ENCODE measurements around the gene FARP1.

FARP1 gene

DNA sequence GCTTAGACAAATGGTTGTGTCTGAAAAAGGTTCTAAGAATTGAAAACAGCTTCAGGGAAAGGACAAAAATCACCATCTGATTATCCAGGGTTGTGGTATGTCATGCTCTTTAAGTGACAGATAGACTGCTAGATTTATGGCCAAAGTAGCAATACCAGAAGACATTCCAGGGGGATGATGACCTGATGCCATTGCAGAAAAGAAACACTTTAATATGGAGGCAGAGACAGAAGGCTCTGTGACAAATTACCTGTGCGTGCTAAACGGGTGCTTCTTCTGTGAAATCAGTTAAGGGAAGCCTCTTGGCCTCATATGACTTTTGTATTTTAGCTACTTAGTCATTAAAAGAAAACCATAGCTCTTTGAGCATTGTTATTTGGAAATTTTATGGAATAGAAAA lies 178.5 kb downstream of the FARP1 start:
- no peak overlapping the region for H3K27ac Mint-ChIP-seq
- H3K27me3 Mint-ChIP-seq, result peaks cover 6% of the 10 kb centered on the region
- no peaks in the 10 kb centered on the region for H3K4me1 Mint-ChIP-seq (ENCODE audit: low read depth)
- no peak for DNase-seq
- no peaks in the 10 kb centered on the region for H3K9me3 Mint-ChIP-seq
- H3K4me3 Mint-ChIP-seq, result no peak overlapping the region
- H3K36me3 Mint-ChIP-seq (ENCODE audit: low read depth), result no peaks in the 10 kb centered on the region

DNA sequence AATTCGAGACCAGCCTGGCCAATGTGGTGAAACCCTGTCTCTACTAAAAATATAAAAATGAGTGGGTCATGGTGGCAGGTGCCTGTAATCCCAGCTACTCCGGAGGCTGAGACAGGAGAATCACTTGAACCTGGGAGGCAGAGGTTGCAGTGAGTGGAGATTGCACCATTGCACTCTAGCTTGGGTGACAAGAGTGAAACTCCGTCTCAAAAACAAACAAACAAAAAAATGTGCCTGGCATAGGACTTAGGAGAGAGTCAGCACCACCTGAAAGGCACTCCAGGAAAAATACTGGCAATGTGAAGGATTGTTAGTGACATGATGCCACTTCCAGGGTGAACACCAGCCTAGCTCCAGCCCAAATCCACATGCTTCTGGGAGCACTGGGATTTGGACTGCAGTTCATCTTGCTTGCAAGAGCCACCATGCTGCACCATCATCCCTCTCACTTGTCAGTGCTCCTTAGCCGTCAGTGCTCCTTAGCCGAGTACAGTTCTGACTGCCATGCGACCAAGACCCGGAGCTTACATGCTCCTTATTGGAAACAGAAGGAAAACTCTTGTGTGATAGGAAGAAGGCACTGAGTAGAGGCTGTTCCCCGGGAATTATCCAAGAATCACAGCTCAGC lies 179.3 kb downstream of the FARP1 start:
- Mint-ChIP-seq H3K4me1 (ENCODE audit: low read depth) (no peaks in the 10 kb centered on the region), H3K9me3 (no peaks in the 10 kb centered on the region), H3K36me3 (ENCODE audit: low read depth) (no peaks in the 10 kb centered on the region), H3K27me3 (peaks cover 9% of the 10 kb centered on the region), H3K27ac (no peak overlapping the region), H3K4me3 (no peak overlapping the region)
- DNase-seq, result no peak

DNA sequence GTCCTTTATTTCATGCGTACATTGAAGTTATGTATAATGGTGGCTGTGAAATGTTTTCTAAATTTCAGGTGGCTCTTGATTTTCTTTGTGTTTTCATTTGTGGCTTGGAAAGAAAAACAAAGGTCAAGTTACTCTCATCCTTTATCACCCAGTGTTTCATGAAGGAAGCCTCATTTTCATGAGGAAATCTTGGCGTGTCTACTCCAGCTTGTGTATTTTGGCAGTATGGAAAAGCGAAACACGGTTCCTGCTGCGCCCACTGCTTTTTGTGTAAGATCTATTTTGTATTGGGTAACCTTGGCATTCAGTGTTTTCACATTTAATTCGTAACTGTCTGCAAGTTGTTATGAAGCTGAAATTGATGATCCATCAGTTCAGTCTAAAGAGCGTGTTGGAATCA lies 181.2 kb downstream of the FARP1 start:
- H3K4me3 Mint-ChIP-seq, result no peak overlapping the region
- no peak overlapping the region for H3K27ac Mint-ChIP-seq
- H3K27me3 Mint-ChIP-seq, result peaks cover 7% of the 10 kb centered on the region
- H3K4me1 Mint-ChIP-seq (ENCODE audit: low read depth), result no peaks in the 10 kb centered on the region
- H3K36me3 Mint-ChIP-seq (ENCODE audit: low read depth), result no peaks in the 10 kb centered on the region
- DNase-seq, result no peak
- no peaks in the 10 kb centered on the region for H3K9me3 Mint-ChIP-seq

DNA sequence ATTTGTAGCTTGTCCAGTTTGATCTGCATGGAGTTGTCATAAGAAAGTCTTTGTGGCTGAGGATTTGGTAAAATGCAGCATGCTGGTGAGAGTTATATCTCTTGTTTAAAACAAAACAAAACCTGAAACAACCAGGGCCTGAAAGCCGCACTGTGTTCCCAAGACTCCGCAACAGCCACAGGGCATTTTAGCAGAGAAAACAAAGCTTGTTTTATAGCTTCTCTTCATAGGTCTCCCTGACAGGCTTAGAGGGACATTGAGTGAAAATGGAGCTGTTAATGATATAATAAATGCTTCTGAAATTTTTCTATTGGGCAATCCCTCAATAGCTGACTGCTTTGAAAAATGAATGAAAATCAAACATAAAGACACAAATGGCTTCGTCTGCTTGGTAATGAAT lies 182.8 kb downstream of the FARP1 start:
- Mint-ChIP-seq H3K4me3 (no peak overlapping the region), H3K27ac (no peak overlapping the region), H3K9me3 (no peaks in the 10 kb centered on the region), H3K36me3 (ENCODE audit: low read depth) (no peaks in the 10 kb centered on the region), H3K4me1 (ENCODE audit: low read depth) (no peaks in the 10 kb centered on the region), H3K27me3 (peaks cover 7% of the 10 kb centered on the region)
- DNase-seq, result no peak

DNA sequence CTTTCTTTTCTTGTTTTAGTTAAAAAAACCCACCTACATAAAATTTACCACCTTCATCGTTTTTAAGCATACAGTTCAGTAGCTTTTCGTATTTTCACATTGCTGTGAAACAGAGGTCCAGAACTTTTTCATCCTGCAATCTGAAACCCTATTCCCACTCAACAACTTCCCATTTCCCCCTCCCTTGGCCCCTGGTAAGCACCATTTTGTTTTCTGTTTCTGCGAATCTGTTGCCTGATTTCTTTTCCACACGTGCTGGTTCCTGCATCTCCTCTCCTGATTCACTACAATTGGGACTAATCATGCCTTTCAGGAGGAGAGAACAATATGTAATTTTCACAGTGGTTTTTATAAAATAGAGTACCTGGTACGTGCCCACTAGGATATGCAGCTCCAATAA lies 183.4 kb downstream of the FARP1 start:
- Mint-ChIP-seq H3K9me3 (no peaks in the 10 kb centered on the region), H3K4me1 (ENCODE audit: low read depth) (no peaks in the 10 kb centered on the region), H3K27ac (no peak overlapping the region), H3K36me3 (ENCODE audit: low read depth) (no peaks in the 10 kb centered on the region), H3K4me3 (no peak overlapping the region), H3K27me3 (peaks cover 3% of the 10 kb centered on the region)
- no peak for DNase-seq

DNA sequence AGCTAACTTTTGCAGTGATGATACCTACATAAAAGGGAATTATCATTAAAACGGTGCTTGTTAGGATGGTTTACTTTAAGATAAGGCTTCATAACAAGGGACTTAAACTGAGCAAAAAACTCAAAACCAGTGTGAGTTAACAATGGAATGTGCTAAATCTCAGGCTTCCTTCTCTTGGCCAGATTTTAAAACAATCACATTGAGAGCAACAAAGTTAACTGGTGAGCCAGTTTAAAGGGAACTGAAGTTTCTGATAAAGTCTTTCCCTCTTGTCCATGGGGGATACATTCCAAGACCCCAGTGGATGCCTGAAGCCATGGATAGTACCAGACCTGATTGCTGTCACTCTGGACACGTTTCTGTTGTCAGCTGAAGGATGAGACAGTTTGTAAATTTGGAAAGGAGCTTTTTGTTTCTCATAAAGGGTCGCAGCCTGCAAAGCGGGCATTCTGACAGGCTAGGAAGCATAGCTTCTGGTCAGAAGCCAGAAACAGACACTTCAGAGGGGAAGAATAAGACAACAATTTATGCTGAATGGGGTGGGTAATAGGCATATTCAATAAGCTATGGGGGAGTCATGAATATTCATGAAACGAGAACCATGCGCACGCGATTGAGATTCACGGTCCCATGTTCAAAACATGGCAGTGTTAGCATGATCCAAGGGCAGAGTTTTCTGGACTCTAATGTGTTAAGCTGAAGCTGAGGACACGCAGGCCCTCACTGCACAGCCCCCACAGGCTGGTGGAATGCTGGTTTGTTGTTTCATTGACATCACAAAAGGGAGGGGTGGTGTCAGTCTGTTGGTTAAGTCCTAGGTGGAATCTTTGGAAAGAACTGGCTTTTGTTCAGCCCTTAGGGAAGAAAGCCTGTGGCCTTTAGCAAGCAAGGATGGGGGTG lies 184.7 kb downstream of the FARP1 start:
- no peak for DNase-seq
- no peaks in the 10 kb centered on the region for H3K36me3 Mint-ChIP-seq (ENCODE audit: low read depth)
- peaks cover 5% of the 10 kb centered on the region for H3K27me3 Mint-ChIP-seq
- H3K27ac Mint-ChIP-seq, result no peak overlapping the region
- H3K4me1 Mint-ChIP-seq (ENCODE audit: low read depth), result no peaks in the 10 kb centered on the region
- H3K4me3 Mint-ChIP-seq, result no peak overlapping the region
- no peaks in the 10 kb centered on the region for H3K9me3 Mint-ChIP-seq

DNA sequence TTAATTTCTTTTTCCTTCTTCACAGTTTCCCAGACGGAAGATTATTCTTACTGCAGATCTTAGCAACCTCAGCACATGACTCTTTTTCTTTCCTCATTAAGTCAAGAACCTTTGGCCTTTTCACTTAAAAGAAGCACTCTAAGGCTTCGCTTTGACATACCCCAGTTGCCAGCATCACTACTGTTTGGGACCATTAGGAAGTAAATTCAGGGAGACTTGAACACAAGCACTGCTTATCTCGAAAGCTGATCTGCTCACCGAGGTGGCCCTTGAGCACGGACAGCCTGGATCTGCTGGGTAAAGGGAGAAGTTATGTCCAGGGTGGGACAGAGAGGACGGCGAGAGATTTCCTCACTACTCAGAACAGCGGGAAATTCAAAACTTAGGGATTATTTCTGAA lies 185.6 kb downstream of the FARP1 start:
- Mint-ChIP-seq H3K36me3 (ENCODE audit: low read depth) (no peaks in the 10 kb centered on the region), H3K27ac (no peak overlapping the region), H3K9me3 (no peaks in the 10 kb centered on the region), H3K4me1 (ENCODE audit: low read depth) (no peaks in the 10 kb centered on the region), H3K4me3 (no peak overlapping the region), H3K27me3 (peaks cover 11% of the 10 kb centered on the region)
- DNase-seq, result no peak

DNA sequence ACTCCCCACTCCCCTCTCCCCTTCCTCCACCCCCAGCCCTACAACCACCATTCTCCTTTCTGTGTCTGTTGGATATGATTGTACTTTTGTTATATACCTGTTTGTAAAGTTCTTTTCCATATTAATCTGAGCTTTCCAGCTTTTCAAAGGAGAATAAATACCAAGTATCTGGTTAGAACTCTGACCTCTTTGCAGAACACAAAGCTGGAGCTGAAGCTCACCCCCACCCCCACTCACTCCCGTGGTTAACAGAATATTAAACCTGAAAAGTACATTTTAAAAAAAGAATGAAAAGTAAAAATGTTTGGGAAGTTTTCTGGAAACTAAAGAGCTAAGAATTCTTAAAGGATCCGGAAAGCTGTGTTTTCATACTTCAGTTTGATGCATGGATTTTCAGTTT lies 189.3 kb downstream of the FARP1 start:
- no peaks in the 10 kb centered on the region for H3K36me3 Mint-ChIP-seq (ENCODE audit: low read depth)
- no peak overlapping the region for H3K27ac Mint-ChIP-seq
- H3K9me3 Mint-ChIP-seq, result no peaks in the 10 kb centered on the region
- peaks cover 29% of the 10 kb centered on the region for H3K27me3 Mint-ChIP-seq
- DNase-seq, result no peak
- H3K4me1 Mint-ChIP-seq (ENCODE audit: low read depth), result no peaks in the 10 kb centered on the region
- H3K4me3 Mint-ChIP-seq, result no peak overlapping the region

DNA sequence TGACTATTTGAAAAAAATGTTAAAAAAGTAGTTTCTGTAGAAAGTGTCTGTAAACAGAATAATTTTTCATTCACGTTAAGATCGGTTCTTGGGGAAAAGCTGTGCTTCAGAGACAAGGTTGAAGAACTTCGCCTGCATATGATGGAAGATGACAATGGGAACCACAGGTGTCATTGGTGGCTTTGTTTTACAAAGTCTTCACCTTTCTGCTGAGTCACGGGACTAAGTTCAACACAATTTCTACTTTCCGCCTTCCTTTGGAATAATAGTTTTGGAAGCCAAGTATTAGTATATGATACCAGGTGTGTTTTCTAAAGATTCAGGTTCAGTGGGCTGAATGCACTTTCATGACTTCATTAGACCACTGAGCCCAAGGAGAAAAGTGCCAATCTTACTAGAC lies 189.8 kb downstream of the FARP1 start:
- peaks cover 29% of the 10 kb centered on the region for H3K27me3 Mint-ChIP-seq
- no peaks in the 10 kb centered on the region for H3K9me3 Mint-ChIP-seq
- DNase-seq, result no peak
- no peaks in the 10 kb centered on the region for H3K4me1 Mint-ChIP-seq (ENCODE audit: low read depth)
- no peak overlapping the region for H3K4me3 Mint-ChIP-seq
- H3K36me3 Mint-ChIP-seq (ENCODE audit: low read depth), result no peaks in the 10 kb centered on the region
- no peak overlapping the region for H3K27ac Mint-ChIP-seq

DNA sequence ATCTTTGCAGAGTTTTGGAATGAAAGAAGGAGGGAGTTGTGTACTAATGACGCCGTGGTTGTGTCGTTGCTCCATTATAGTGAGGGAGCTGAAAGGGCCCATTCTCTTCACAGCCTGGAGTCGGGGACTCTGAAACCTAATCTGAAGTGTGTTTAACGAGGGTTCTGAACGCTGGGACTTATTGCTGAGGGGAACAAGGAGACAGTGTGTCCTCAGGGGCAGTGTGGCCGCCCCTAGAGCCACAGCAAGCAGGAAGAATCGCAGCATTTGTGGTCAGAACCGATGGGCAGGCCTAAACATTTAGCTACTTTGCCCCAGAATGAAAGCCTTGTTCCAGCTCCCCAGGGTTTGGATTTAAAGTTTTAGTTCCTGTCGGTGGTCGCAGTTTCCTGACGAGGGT lies 190.6 kb downstream of the FARP1 start:
- DNase-seq, result no peak
- Mint-ChIP-seq H3K4me3 (no peak overlapping the region), H3K27me3 (peaks cover 35% of the 10 kb centered on the region), H3K4me1 (ENCODE audit: low read depth) (no peaks in the 10 kb centered on the region), H3K9me3 (no peaks in the 10 kb centered on the region), H3K36me3 (ENCODE audit: low read depth) (no peaks in the 10 kb centered on the region), H3K27ac (no peak overlapping the region)

DNA sequence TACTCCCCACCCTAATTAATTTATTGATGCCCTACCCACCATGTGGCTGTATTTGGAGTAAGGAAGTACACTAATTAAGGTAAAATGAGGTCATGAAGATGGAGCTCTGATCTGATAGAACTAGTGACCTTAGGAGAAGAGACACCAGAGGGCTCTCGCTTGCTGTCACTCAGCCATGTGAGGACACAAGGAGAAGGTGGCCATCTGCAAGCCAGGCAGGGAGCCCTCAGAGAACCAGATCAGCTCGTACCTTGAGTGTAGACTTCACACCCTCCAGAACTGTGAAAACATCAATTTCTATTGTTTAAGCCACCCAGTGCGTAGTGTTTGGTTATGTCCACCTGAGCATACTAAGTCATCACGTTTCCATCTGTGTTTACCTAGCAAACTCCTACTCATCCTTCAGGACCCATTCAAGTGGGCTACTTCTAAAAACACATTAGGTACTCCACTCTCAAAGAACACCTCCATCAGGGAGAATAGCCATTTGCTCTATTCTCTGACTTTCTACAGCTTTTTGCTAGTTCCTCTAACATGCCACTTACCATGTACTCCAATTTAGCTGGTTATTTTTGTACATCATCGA lies 191.8 kb downstream of the FARP1 start:
- Mint-ChIP-seq H3K27me3 (peaks cover 43% of the 10 kb centered on the region), H3K27ac (no peak overlapping the region), H3K4me1 (ENCODE audit: low read depth) (no peaks in the 10 kb centered on the region), H3K9me3 (no peaks in the 10 kb centered on the region), H3K4me3 (no peak overlapping the region), H3K36me3 (ENCODE audit: low read depth) (no peaks in the 10 kb centered on the region)
- no peak for DNase-seq

DNA sequence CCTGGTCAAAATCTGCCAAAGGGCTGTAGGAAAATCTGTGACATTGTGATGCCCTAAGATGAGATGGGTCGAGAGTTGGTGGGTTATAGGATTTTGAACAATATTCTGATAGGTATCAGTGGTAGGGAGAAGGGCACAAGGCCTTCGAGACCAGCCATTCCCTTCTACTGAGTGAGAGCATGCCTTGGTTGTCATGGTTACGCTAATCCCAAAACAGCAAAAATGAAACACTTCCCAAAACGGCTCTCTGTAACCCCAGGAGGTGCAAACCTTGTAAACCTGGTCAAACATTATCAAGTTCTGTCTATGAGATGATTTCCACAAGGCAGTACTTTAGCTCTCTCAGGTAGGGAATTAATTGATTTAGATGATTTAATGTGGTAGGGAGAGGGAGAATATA lies 192.8 kb downstream of the FARP1 start:
- Mint-ChIP-seq H3K27me3 (peaks cover 45% of the 10 kb centered on the region), H3K4me1 (ENCODE audit: low read depth) (no peaks in the 10 kb centered on the region), H3K4me3 (no peak overlapping the region), H3K9me3 (no peaks in the 10 kb centered on the region), H3K27ac (no peak overlapping the region), H3K36me3 (ENCODE audit: low read depth) (no peaks in the 10 kb centered on the region)
- DNase-seq, result no peak

DNA sequence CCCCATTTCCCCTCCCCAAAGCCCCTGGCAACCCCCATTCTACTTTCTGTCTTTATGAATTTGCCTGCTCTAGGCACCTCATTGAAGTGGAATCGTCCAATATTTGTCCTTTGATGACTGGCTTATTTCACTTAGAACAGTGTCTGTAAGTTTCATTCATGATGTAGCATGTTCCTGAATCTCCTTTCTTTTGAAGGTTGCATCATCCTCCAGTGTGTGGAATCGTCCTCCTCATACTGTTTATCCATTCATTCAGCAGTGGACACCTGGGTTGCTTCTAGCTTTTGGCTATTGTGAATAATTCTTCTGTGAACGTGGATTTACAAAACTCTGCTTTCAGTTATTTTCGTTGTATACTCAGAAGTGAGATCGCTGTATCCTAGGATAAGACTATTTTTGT lies 195.4 kb downstream of the FARP1 start:
- Mint-ChIP-seq H3K27ac (no peak overlapping the region), H3K4me3 (no peak overlapping the region), H3K27me3 (peaks cover 44% of the 10 kb centered on the region), H3K4me1 (ENCODE audit: low read depth) (no peaks in the 10 kb centered on the region), H3K36me3 (ENCODE audit: low read depth) (no peaks in the 10 kb centered on the region), H3K9me3 (no peaks in the 10 kb centered on the region)
- no peak for DNase-seq

DNA sequence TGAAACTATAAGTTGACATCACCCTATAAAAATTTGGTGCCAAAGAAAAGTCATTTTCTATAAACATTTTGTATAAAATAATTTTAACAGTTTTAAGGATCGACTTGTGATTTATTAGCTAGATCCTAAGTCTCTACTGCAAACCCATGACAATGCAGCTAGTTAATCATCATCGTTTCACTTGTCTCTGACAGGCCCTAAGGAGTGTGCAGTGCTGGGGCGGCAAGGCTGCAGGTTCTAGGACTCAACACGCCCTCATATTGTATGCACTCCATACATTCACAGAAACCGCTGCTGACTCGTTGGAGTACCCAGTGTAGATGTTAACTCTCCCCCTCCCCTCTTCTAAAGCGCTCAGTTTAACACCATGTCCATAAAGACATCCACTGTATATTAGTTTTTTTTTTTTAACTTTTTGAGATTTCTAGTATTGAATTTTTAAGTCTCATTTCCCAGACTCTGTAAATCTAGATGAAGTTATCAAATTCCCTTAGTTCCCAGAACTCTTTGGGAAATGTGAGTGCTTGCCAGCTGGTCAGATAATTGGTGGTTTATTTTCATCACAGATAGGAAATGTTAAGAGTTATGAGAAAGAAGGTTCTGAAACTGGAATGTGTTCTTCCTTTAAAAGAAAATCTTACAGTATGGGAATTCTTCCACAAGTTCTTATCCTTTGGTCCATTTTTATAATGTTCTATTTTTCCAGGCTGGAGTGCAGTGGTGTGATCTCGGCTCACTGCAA lies 197.0 kb downstream of the FARP1 start:
- Mint-ChIP-seq H3K4me3 (no peak overlapping the region), H3K27ac (no peak overlapping the region), H3K4me1 (ENCODE audit: low read depth) (no peaks in the 10 kb centered on the region), H3K9me3 (no peaks in the 10 kb centered on the region), H3K36me3 (ENCODE audit: low read depth) (no peaks in the 10 kb centered on the region), H3K27me3 (peaks cover 28% of the 10 kb centered on the region)
- no peak for DNase-seq

DNA sequence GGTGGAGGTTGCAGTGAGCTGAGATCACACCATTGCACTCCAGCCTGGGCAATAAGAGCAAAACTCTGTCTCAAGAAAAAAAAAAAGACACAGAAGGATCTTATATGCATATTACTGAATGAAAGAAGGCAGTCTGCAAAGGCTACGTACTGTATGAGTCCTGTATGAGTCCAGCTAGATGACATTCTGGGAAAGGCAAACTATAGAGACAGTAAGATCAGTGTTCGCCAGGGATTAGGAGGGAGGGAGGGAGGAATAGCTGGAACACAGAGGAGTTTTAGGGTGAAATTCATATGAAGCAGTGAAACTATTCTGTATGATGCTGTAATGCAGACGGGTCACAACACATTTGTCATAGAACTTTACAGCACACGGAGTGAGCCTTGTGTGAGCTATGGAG lies 200.1 kb downstream of the FARP1 start:
- Mint-ChIP-seq H3K27me3 (peaks cover 20% of the 10 kb centered on the region), H3K36me3 (ENCODE audit: low read depth) (no peaks in the 10 kb centered on the region), H3K9me3 (no peaks in the 10 kb centered on the region), H3K27ac (no peak overlapping the region), H3K4me3 (no peak overlapping the region), H3K4me1 (ENCODE audit: low read depth) (no peaks in the 10 kb centered on the region)
- no peak for DNase-seq
